Heart left ventricle (tissue), 16 donors: ENCODE measurements around the gene RAP1GAP. TPM values are rescaled to one million over a fixed set of nuclear protein-coding genes. Genes with fewer than 3 reads are reported as not detected.

ENCODE experiments used
- ATAC-seq, 4 donors: fragments of 200-7000 bp; cut with Tn5 transposase; one replicate each; pipeline ENCODE4 v1.9.1; 2020 to 2022; ENCODE audit warnings: moderate library complexity in 4 of 4, mild to moderate bottlenecking in 3 of 4, moderate number of reproducible peaks in 1 of 4
- DNase-seq, 5 donors: peaks; one replicate each; pipeline ENCODE4 v3.0.0-alpha.2; 2020
- H3K27ac ChIP-seq, 12 donors: fragments of 200-600 bp; sonication (generic) in 4 of 12; one replicate each; pipeline versions ENCODE4 v1.5.0 to v1.8.0; 2016 to 2022; ENCODE audit warnings: mild to moderate bottlenecking in 2 of 12
- H3K27me3 ChIP-seq, 9 donors: fragments of 200-600 bp; sonication (generic) in 2 of 9; one replicate each; pipeline versions ENCODE4 v1.5.1 to v1.8.0; 2016 to 2022; ENCODE audit warnings: mild to moderate bottlenecking in 3 of 9
- H3K36me3 ChIP-seq, 9 donors: fragments of 200-600 bp; sonication (generic) in 2 of 9; one replicate each; pipeline versions ENCODE4 v1.5.0 to v1.8.0; 2018 to 2022; ENCODE audit warnings: mild to moderate bottlenecking in 2 of 9
- H3K4me1 ChIP-seq, 12 donors: fragments of 200-600 bp; sonication (generic) in 4 of 12; one replicate each; pipeline versions ENCODE4 v1.5.0 to v1.8.0; 2016 to 2022; ENCODE audit warnings: mild to moderate bottlenecking in 3 of 12
- H3K4me3 ChIP-seq, 12 donors: fragments of 200-600 bp; sonication (generic) in 4 of 12; one replicate each; pipeline versions ENCODE4 v1.5.0 to v1.8.0; 2017 to 2022; ENCODE audit warnings: mild to moderate bottlenecking in 9 of 12, moderate library complexity in 4 of 12
- H3K9me3 ChIP-seq, 12 donors: fragments of 200-600 bp; sonication (generic) in 4 of 12; one replicate each; pipeline versions ENCODE4 v1.5.0 to v1.8.0; 2016 to 2022; ENCODE audit warnings: mild to moderate bottlenecking in 1 of 12
- POLR2A ChIP-seq, 2 donors: fragments of 450-650 bp; IDR thresholded peaks; one replicate each; pipeline ENCODE4 v1.6.1; 2017; ENCODE audit warnings: antibody characterized with exemption in 2 of 2, mild to moderate bottlenecking in 2 of 2, moderate library complexity in 2 of 2
- WGBS, 4 donors: extraction: QIAGEN DNeasy Blood & Tissue Kit in 2 of 4; methylation state at CpG; one replicate each; pipeline versions ENCODE4 v1.1.5 to v1.1.7; 2013 to 2018; 5-methylcytosine and 5-hydroxymethylcytosine counted together
- intact Hi-C, 10 donors: fragments of 100-400 bp; cut with DNase I; formaldehyde crosslinking; loops; one replicate each; pipeline versions ENCODE4 v1.11.1 to v1.14.2; 2022
- polyA plus RNA-seq, 2 donors: library from polyadenylated mRNA; stranded (reverse); fragments of 200-250 nt; gene quantifications; one replicate each; pipeline ENCODE4 v1.2.3, GENCODE V29; 2013
- total RNA-seq, 9 donors: library from RNA; depleted of rRNA in 2 of 9; stranded (reverse); fragments of >200 nt in 2 of 9; fragmentation: NEBNext Ultra II Directional in 3 of 9; extraction: Animal tissue kit (Norgen Biotek cat#: 25700) in 3 of 9; gene quantifications; one replicate each; pipeline versions ENCODE4 v1.1.0 to v1.2.4, GENCODE V29; 2016 to 2023
- TF ChIP-seq, protein P1 (sequence below), 12 donors: fragments of 200-600 bp; sonication (generic) in 4 of 12; IDR thresholded peaks; one replicate each; pipeline versions ENCODE4 v1.5.0 to v1.8.0; 2018 to 2022; ENCODE audit warnings: antibody characterized with exemption in 12 of 12, mild to moderate bottlenecking in 5 of 12
- donor health status: ischemic (EF 13 %, LVEDD 7.1; RV severe dilation, severe dysfunction).
- donor health status: healthy with polysubstance abuse.
- donor health status: DM: no; HTN: yes; CAD: no.
- donor health status: DM: no; HTN: no; CAD: no.
- donor health status: ischemic (EF 25% LVEDD 6.9; RV normal size, moderate dysfunction).
- donor health status: ischemic (EF 25% LVEDD 5.7; RV mildly dilated, moderate dysfunction).
- donor health status: healthy.
- donor health status: DM: yes; HTN: yes; CAD: no.
- donor health status: ischemic (EF 35%, LVEDD 5.7; RV mildly dilated, moderate dysfunction).
- donor health status: nonischemic (EF 11% LVEDD 7.7; RV severe dilation, severe dysfunction).
- donor health status: DM: yes; HTN: yes; CAD: no.
- donor health status: PGD.
- donor health status: ischemic (EF 29% LVEDD 5.4; RV normal size, mild dysfunction).
- donor health status: nonischemic (EF 23%, LVEDD 6.1; RV moderate dilation, normal function).

RAP1GAP gene
- total and polyA plus RNA-seq, 11 donors: 0.75 to 8.0 (median 3.8) TPM

DNA sequence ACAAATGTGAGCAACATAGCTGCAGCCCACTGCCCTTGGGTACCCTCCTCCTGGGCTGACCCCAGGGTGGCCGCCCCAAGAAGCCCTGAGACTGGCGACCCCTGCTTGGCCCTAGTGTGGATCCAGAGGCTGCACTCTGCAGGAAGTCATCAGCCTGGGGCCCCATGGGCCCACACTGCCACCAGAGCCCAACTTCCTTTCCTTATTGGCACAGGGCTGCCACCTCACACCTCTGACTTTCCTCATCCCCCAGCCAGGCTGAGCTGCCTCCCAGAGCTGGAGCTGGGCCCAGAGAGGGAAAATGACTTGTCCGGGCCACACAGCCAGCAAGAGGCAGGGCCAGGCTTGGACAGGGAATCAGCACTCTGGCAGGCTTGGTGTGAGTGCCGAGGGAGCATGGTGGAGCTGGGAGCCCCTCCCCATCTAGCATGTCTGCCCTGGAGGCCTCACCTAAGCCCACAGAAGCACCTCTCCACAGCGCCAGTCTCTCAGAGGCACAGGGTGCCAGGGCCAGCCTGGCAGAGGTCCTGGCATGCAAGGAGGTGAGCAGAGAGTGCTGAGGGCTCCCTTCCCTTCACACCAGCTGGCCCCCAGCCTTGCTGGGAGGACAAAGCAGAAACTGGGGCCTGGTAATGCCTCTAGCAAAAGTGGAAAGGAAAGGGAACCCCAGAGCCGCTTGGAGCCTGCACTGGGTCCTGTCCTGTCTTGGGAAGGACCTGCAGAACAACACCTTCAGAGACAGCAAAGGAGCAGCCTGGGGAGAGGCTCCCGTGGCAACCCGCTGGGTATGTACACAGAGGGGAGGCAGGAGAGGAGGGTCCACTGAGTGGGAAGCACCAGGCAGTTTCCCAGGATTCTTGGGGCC lies 3.2 kb downstream of the RAP1GAP start:
- peaks cover 0 to 59% (median 22%) of the 10 kb centered on the region in 9 donors for H3K27me3 ChIP-seq
- peak overlapping the region in 5 of 12 donors; percentile 34 to 71 (median 56) for H3K27ac ChIP-seq
- DNase-seq (peak in 3 of 5 donors; percentile 45 to 83 (median 69)), ATAC-seq (peak; percentile 65 to 80 (median 72))
- TF ChIP-seq, protein P1, sequence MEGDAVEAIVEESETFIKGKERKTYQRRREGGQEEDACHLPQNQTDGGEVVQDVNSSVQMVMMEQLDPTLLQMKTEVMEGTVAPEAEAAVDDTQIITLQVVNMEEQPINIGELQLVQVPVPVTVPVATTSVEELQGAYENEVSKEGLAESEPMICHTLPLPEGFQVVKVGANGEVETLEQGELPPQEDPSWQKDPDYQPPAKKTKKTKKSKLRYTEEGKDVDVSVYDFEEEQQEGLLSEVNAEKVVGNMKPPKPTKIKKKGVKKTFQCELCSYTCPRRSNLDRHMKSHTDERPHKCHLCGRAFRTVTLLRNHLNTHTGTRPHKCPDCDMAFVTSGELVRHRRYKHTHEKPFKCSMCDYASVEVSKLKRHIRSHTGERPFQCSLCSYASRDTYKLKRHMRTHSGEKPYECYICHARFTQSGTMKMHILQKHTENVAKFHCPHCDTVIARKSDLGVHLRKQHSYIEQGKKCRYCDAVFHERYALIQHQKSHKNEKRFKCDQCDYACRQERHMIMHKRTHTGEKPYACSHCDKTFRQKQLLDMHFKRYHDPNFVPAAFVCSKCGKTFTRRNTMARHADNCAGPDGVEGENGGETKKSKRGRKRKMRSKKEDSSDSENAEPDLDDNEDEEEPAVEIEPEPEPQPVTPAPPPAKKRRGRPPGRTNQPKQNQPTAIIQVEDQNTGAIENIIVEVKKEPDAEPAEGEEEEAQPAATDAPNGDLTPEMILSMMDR (IDR thresholded peaks at IDR 0.05): no peak
- TF ChIP-seq POLR2A (IDR thresholded peaks at IDR 0.05): no peak
- WGBS, 4 donors: 47 to 86% (median 59%) methylated on average over 6 to 8 of the region's 8 CpGs
- H3K9me3 ChIP-seq: no peaks in the 10 kb centered on the region
- no peaks in the 10 kb centered on the region for H3K36me3 ChIP-seq
- H3K4me1 ChIP-seq: peaks cover 0 to 58% (median 22%) of the 10 kb centered on the region in 12 donors
- intact Hi-C loops: loop anchor here in 1 of 10 donors (10.0 kb wide), 1 partner anchor 431 kb away; no protein-coding TSS in a partner anchor
- no peak overlapping the region for H3K4me3 ChIP-seq

DNA sequence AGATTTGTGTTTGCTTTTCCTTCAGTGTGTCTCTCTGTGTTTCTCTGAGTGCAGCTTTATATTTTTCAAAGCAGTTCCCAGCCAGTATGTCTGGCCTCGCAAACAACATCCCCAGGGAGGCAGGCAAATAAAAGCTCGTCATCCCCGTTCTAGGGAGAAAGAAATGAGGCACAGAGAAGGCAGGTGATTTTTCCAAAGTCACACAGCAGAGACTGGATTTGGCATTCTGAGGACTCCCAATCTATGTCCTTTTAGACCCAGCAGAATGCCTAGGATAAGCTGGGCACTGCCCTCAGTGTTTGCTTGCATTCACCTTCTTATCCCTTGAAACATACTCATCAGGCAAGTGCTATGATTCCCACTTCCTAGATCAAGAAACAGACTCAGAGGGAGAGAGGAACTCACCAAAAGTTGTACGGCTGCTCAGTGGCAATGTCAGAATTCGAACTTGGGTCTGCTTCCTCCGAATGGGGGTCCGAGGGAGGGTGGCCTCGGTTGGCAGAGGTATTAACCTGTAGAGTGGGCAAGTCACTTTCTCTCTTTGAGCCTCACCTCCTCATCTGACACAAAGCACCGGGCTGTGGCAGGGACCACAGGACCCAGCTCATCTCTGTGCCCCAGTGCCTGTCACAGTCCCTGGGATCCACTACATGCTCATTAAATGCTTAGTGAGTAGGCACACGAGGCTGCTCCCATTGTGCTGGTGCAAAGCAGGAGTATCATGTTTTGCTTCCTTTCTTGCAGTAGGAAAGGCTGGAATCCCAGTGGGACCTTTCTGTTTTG lies 4.2 kb downstream of the RAP1GAP start:
- TF ChIP-seq POLR2A (IDR thresholded peaks at IDR 0.05): no peak
- TF ChIP-seq, protein P1 (IDR thresholded peaks at IDR 0.05): no peak
- no peak for DNase-seq
- Histone ChIP-seq H3K4me1 (peaks cover 0 to 56% (median 21%) of the 10 kb centered on the region in 12 donors), H3K36me3 (no peaks in the 10 kb centered on the region), H3K27ac (peak overlapping the region in 3 of 12 donors; percentile 56 to 71 (median 64)), H3K27me3 (peaks cover 0 to 63% (median 22%) of the 10 kb centered on the region in 9 donors), H3K4me3 (no peak overlapping the region), H3K9me3 (no peaks in the 10 kb centered on the region)
- intact Hi-C loops: loop anchor here in 3 of 10 donors (5.0 to 10.0 kb wide), 3 partner anchors 158 to 433 kb away; partner anchors contain the start of gene ALPL (in 2 of the 3)
- 65 to 76% (median 71%) methylated on average over 10 of the region's 10 CpGs for WGBS, 4 donors
- no peak for ATAC-seq

DNA sequence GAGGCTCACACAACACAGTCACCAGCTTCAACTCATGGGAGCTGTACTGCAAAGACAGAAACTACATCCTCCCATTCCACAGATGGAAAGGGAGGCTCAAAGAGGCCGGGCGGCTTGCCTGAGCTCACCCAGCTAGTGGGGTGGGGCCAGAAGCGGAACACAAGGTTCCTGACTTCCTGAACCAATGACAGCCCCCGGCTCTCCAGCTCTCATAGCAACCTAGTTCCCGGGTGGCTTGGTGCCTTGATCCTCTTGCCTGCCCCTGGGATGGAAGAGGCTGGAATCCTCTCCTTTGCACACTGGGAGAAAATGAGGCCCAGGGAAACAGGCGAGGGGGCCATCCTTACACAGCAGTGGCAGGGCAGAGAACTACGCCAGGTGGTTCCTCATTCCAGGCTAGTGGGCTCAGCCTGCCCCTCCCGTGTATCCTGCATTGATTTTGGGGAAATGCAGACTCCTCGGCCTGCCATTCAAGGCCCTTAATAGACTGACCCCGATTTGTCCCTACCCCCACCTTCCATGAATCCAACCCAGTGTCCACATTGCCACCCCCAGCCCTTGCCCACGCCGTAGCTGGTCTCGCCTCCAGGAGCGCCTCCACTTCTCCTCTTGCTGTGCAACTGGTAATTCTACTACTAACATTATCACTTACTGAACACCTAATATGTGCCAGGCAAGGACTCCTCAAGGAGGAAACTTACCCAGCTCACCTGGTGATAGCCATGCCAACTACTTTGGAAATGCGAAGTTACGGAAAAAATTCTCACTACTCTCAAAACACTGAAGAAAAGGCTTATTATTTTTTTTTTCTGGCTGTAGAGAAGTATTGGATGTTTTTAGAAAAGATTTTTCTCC lies 5.0 kb downstream of the RAP1GAP start:
- peak overlapping the region in 2 of 12 donors; percentile 15 to 36 for H3K27ac ChIP-seq
- TF ChIP-seq, protein P1 (IDR thresholded peaks at IDR 0.05): no peak
- TF ChIP-seq POLR2A (IDR thresholded peaks at IDR 0.05): no peak
- WGBS, 4 donors: 69 to 79% (median 72%) methylated on average over 14 to 16 of the region's 16 CpGs
- H3K36me3 ChIP-seq: no peaks in the 10 kb centered on the region
- H3K27me3 ChIP-seq: peaks cover 0 to 56% (median 17%) of the 10 kb centered on the region in 9 donors
- H3K9me3 ChIP-seq: no peaks in the 10 kb centered on the region
- intact Hi-C loops: loop anchor here in 3 of 10 donors (5.0 to 10.0 kb wide), 3 partner anchors 157 to 432 kb away; partner anchors contain the start of gene ALPL (in 2 of the 3)
- no peak for ATAC-seq
- peaks cover 0 to 52% (median 16%) of the 10 kb centered on the region in 12 donors for H3K4me1 ChIP-seq
- no peak overlapping the region for H3K4me3 ChIP-seq
- peak in 1 of 5 donors; percentile 28 for DNase-seq
